GM18499 (cell line): ENCODE results near the gene CALR3.

Source experiments
- ATAC-seq: cut with Tn5 transposase; IDR thresholded peaks from one replicate; pipeline ENCODE4 v1.9.1; 2021; ENCODE audit warnings: moderate number of reproducible peaks; ENCODE audit not compliant: insufficient read depth, unreplicated experiment

The CALR3 gene

GRCh38 chr19:16435238-16435917 is 60.6 kb downstream of the CALR3 start:
- no peak for ATAC-seq

GRCh38 chr19:16433986-16434385 is 62.0 kb downstream of the CALR3 start:
- ATAC-seq, result no peak

GRCh38 chr19:16429759-16430091 is 66.2 kb downstream of the CALR3 start:
- no peak for ATAC-seq

- ATAC-seq, result no peak
Observed at GRCh38 chr19:16429066-16429758, 66.8 kb downstream of the CALR3 start.
